HG03159 (cell line): ENCODE measurements around the gene USH2A.

Source experiments
- ATAC-seq: cut with Tn5 transposase; IDR thresholded peaks from one replicate; pipeline ENCODE4 v1.9.1; 2021; ENCODE audit warnings: mild to moderate bottlenecking, moderate library complexity; ENCODE audit not compliant: unreplicated experiment

Gene USH2A

GRCh38 chr1:215607412-215607811 is 815.8 kb downstream of the USH2A start:
- ATAC-seq: no peak

- no peak for ATAC-seq
These were observed 816.6 kb downstream of the USH2A start for GRCh38 chr1:215606564-215607168.

- no peak for ATAC-seq
These were observed 817.2 kb downstream of the USH2A start for GRCh38 chr1:215606036-215606435.

- ATAC-seq: no peak
These were observed 818.1 kb downstream of the USH2A start for GRCh38 chr1:215605011-215605621.

GRCh38 chr1:215603319-215603718 is 819.9 kb downstream of the USH2A start:
- no peak for ATAC-seq

- ATAC-seq: no peak
These were observed 822.0 kb downstream of the USH2A start for GRCh38 chr1:215601276-215601675.

GRCh38 chr1:215600867-215601266 is 822.4 kb downstream of the USH2A start:
- no peak for ATAC-seq

- ATAC-seq: no peak
These were observed 822.9 kb downstream of the USH2A start for GRCh38 chr1:215600258-215600792.

- no peak for ATAC-seq
These were observed 823.7 kb downstream of the USH2A start for GRCh38 chr1:215599418-215600074.

- no peak for ATAC-seq
These were observed 825.3 kb downstream of the USH2A start for GRCh38 chr1:215597961-215598360.

GRCh38 chr1:215595231-215595630 is 828.0 kb downstream of the USH2A start:
- no peak for ATAC-seq

GRCh38 chr1:215594640-215595039 is 828.6 kb downstream of the USH2A start:
- no peak for ATAC-seq

GRCh38 chr1:215590779-215591491 is 832.3 kb downstream of the USH2A start:
- no peak for ATAC-seq

GRCh38 chr1:215589650-215590435 is 833.4 kb downstream of the USH2A start:
- ATAC-seq: no peak

GRCh38 chr1:215584389-215584788 is 838.9 kb downstream of the USH2A start:
- peak; percentile 60 for ATAC-seq

- ATAC-seq: no peak
These were observed 840.0 kb downstream of the USH2A start for GRCh38 chr1:215583185-215583749.

GRCh38 chr1:215581896-215582295 is 841.4 kb downstream of the USH2A start:
- ATAC-seq: no peak
